ENCODE data around the gene TRNAU1AP.
"Not testable (repeated sequence)": the region's sequence is repeated elsewhere in the genome, so short reads cannot be mapped to it uniquely, and the experiment has no call there.

Gene TRNAU1AP

GRCh38 chr1:28521502-28522164, 31.3 kb upstream of the TRNAU1AP start:
- no peak for DNase-seq (ENCODE audit: low spot score)

- not testable (repeated sequence) for DNase-seq (ENCODE audit: low spot score)
Measured at GRCh38 chr1:28522537-28522936, 30.3 kb upstream of the TRNAU1AP start.

GRCh38 chr1:28525002-28525642, 27.8 kb upstream of the TRNAU1AP start:
- DNase-seq (ENCODE audit: low spot score) = not testable (repeated sequence)

GRCh38 chr1:28526886-28527285, 26.0 kb upstream of the TRNAU1AP start:
- no peak for DNase-seq (ENCODE audit: low spot score)

GRCh38 chr1:28530456-28530855, 22.4 kb upstream of the TRNAU1AP start:
- no peak for DNase-seq (ENCODE audit: low spot score)

- DNase-seq (ENCODE audit: low spot score) = no peak
Measured at GRCh38 chr1:28534671-28535070, 18.2 kb upstream of the TRNAU1AP start.

GRCh38 chr1:28535180-28535579, 17.7 kb upstream of the TRNAU1AP start:
- no peak for DNase-seq (ENCODE audit: low spot score)

- no peak for DNase-seq (ENCODE audit: low spot score)
Measured at GRCh38 chr1:28537457-28538199, 15.3 kb upstream of the TRNAU1AP start.

GRCh38 chr1:28538286-28538685, 14.6 kb upstream of the TRNAU1AP start:
- no peak for DNase-seq (ENCODE audit: low spot score)

GRCh38 chr1:28540651-28541050, 12.2 kb upstream of the TRNAU1AP start:
- DNase-seq (ENCODE audit: low spot score) = no peak

GRCh38 chr1:28541414-28542015, 11.4 kb upstream of the TRNAU1AP start:
- DNase-seq (ENCODE audit: low spot score) = not testable (repeated sequence)

- DNase-seq (ENCODE audit: low spot score) = no peak
Measured at GRCh38 chr1:28545246-28545628, 7.6 kb upstream of the TRNAU1AP start.

GRCh38 chr1:28548318-28548717, 4.6 kb upstream of the TRNAU1AP start:
- no peak for DNase-seq (ENCODE audit: low spot score)

GRCh38 chr1:28551381-28551780, 1.5 kb upstream of the TRNAU1AP start:
- no peak for DNase-seq (ENCODE audit: low spot score)

- DNase-seq (ENCODE audit: low spot score) = no peak
Measured at GRCh38 chr1:28560886-28561285, 8.0 kb downstream of the TRNAU1AP start.

GRCh38 chr1:28564310-28564709, 11.4 kb downstream of the TRNAU1AP start:
- no peak for DNase-seq (ENCODE audit: low spot score)

- no peak for DNase-seq (ENCODE audit: low spot score)
Measured at GRCh38 chr1:28565040-28565439, 12.2 kb downstream of the TRNAU1AP start.

- DNase-seq (ENCODE audit: low spot score) = no peak
Measured at GRCh38 chr1:28565726-28566125, 12.8 kb downstream of the TRNAU1AP start.

GRCh38 chr1:28566931-28567330, 14.0 kb downstream of the TRNAU1AP start:
- no peak for DNase-seq (ENCODE audit: low spot score)

GRCh38 chr1:28571911-28572310, 19.0 kb downstream of the TRNAU1AP start:
- DNase-seq (ENCODE audit: low spot score) = no peak

- DNase-seq (ENCODE audit: low spot score) = not testable (repeated sequence)
Measured at GRCh38 chr1:28572891-28573290, 20.0 kb downstream of the TRNAU1AP start.

- DNase-seq (ENCODE audit: low spot score) = no peak
Measured at GRCh38 chr1:28573564-28573963, 20.7 kb downstream of the TRNAU1AP start.

Data from COLO829 (cell line).